HepG2 (cell line): ENCODE data around the gene MTOR. TPM values are rescaled to one million over a fixed set of nuclear protein-coding genes. Genes with fewer than 3 reads are reported as not detected.
A peak's percentile ranks its signal among the peaks of the same experiment; 100 is the strongest.

ENCODE experiments used
- FOXA1 ChIP-seq, 2 experiments: fragments of 450-650 bp in 1 of 2; sonication (generic) in 1 of 2; formaldehyde crosslinking in 1 of 2; IDR thresholded peaks; 2 replicates each; pipeline versions ENCODE4 v1.4.0 to v1.6.1; 2016 to 2020; ENCODE audit warnings: missing genetic modification reagents in 1 of 2
- GATAD1 ChIP-seq: IDR thresholded peaks from 2 replicates; pipeline ENCODE4 v1.6.1; 2016; ENCODE audit warnings: missing genetic modification reagents, missing compliant biosample characterization
- HNRNPLL ChIP-seq: fragments of 200-400 bp; formaldehyde crosslinking; IDR thresholded peaks from 2 replicates; pipeline ENCODE4 v1.6.1; 2017; ENCODE audit warnings: mild to moderate bottlenecking, low read depth, low read length; ENCODE audit not compliant: poor library complexity, severe bottlenecking
- KLF13 ChIP-seq: sonication (generic); formaldehyde crosslinking; IDR thresholded peaks from 2 replicates; pipeline ENCODE4 v1.4.0; 2020; ENCODE audit warnings: mild to moderate bottlenecking, missing genetic modification reagents
- KMT2A ChIP-seq: sonication (generic); formaldehyde crosslinking; IDR thresholded peaks from 2 replicates; pipeline ENCODE4 v1.4.0; 2020; ENCODE audit warnings: missing genetic modification reagents
- PLRG1 ChIP-seq: fragments of 450-650 bp; conservative IDR thresholded peaks from 2 replicates; pipeline ENCODE4 v1.6.1; 2016
- PRMT3 ChIP-seq: sonication (generic); formaldehyde crosslinking; IDR thresholded peaks from 2 replicates; pipeline ENCODE4 v1.8.1; 2022; ENCODE audit warnings: low read depth, mild to moderate bottlenecking, moderate library complexity, missing genetic modification reagents, borderline replicate concordance
- REPIN1 ChIP-seq: sonication (generic); formaldehyde crosslinking; IDR thresholded peaks from 2 replicates; pipeline ENCODE4 v1.8.0; 2022; ENCODE audit warnings: missing genetic modification reagents, low read depth, mild to moderate bottlenecking, borderline replicate concordance
- ZNF136 ChIP-seq: sonication (generic); formaldehyde crosslinking; IDR thresholded peaks from 2 replicates; pipeline ENCODE4 v1.8.1; 2022; ENCODE audit warnings: low read depth, mild to moderate bottlenecking, moderate library complexity, missing genetic modification reagents
- ZNF143 ChIP-seq: sonication (generic); formaldehyde crosslinking; IDR thresholded peaks from 2 replicates; pipeline ENCODE4 v1.4.0; 2020; ENCODE audit warnings: missing genetic modification reagents
- ZNF160 ChIP-seq: sonication (generic); formaldehyde crosslinking; IDR thresholded peaks from 2 replicates; pipeline ENCODE4 v1.8.0; 2022; ENCODE audit warnings: mild to moderate bottlenecking, inconsistent platforms, missing genetic modification reagents
- ZNF292 ChIP-seq: sonication (generic); formaldehyde crosslinking; IDR thresholded peaks from 2 replicates; pipeline ENCODE4 v1.8.1; 2022; ENCODE audit warnings: mild to moderate bottlenecking, low read depth, missing genetic modification reagents, borderline replicate concordance
- ZNF883 ChIP-seq: sonication (generic); formaldehyde crosslinking; IDR thresholded peaks from 2 replicates; pipeline ENCODE4 v1.5.1; 2020; ENCODE audit warnings: mild to moderate bottlenecking, missing genetic modification reagents; ENCODE audit errors: not compliant biosample characterization
- ZSCAN21 ChIP-seq: sonication (generic); formaldehyde crosslinking; IDR thresholded peaks from 2 replicates; pipeline ENCODE4 v1.8.0; 2022; ENCODE audit warnings: mild to moderate bottlenecking, missing genetic modification reagents, moderate library complexity, borderline replicate concordance
- polyA plus RNA-seq, 8 experiments: library from polyadenylated mRNA; depleted of rRNA in 3 of 8; stranded (reverse) in 7 of 8; unstranded in 1 of 8; fragments of >200 nt; fragmentation: Illumina TruSeq in 4 of 8; extraction: Trizol in 4 of 8; gene quantifications; 2 replicates each; pipeline versions ENCODE4 v1.2.1 to v1.2.3, GENCODE V29; 2011 to 2016; ENCODE audit warnings: low read depth in 4 of 8, missing spikeins in 1 of 8, mixed read lengths in 1 of 8; ENCODE audit not compliant: insufficient read depth in 1 of 8
- total RNA-seq, 5 experiments: library from RNA; depleted of rRNA; stranded (reverse); fragments of >200 nt; fragmentation: Illumina TruSeq; extraction: Trizol; gene quantifications; 2 replicates each; pipeline ENCODE4 v1.2.3, GENCODE V29; 2016; ENCODE audit warnings: low read depth in 1 of 5
- TF ChIP-seq, protein P1 (sequence below): sonication (generic); formaldehyde crosslinking; IDR thresholded peaks from 2 replicates; pipeline ENCODE4 v1.8.1; 2022; ENCODE audit warnings: mild to moderate bottlenecking, missing genetic modification reagents
- TF ChIP-seq, protein P2 (sequence below): IDR thresholded peaks from 2 replicates; pipeline ENCODE4 v1.6.1; 2016
- TF ChIP-seq, protein P3 (sequence below): sonication (generic); formaldehyde crosslinking; IDR thresholded peaks from 2 replicates; pipeline ENCODE4 v1.8.0; 2022; ENCODE audit warnings: mild to moderate bottlenecking, missing genetic modification reagents, moderate library complexity
- TF ChIP-seq, protein P4 (sequence below): sonication (generic); formaldehyde crosslinking; IDR thresholded peaks from 2 replicates; pipeline ENCODE4 v1.5.0; 2020; ENCODE audit warnings: mild to moderate bottlenecking, missing genetic modification reagents
- TF ChIP-seq, protein P5 (sequence below): sonication (generic); formaldehyde crosslinking; IDR thresholded peaks from 2 replicates; pipeline ENCODE4 v1.4.0; 2020; ENCODE audit warnings: mild to moderate bottlenecking, missing genetic modification reagents

MTOR gene
- total and polyA plus RNA-seq, 2 of the 13 experiments (the other 11 are each of a cell fraction or from before 2014, with no cell fraction given) = 24.6 to 34.6 TPM

DNA sequence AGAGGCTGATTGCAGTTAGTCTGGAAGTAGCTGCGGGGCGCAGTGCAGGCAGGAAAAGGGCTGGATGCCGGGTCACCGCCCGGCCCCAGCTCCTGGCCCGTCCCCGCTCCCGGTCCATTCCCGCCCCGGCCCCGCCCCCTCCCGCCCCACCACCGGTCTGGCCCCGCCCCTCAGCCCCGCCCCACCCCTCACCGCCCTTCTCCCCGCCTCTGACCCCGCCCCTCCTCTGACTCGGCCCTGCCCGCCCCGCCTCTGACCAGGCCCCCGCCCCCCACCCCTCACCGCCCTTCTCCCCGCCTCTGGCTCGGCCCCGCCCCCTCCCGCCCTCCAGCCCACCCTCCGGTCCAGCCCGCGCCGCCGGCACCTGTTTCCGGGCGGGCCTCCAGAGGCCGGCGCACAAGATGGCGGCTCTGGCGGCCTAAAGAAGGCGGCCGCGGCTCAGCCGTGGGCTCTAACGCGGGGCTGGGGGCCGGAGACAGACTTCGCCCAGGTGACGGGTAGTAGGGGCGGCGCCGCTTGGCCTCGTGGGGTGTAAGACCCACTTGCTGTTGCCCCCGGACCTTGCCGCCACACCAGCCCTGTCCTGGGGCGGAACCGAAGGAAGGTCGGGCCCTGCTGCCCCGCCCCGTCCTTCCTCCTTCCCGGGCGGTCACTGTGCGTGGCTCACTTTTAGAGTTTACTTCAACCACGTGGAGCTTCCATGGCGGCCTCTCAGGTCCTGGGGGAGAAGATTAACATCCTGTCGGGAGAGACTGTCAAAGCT lies 10.7 kb upstream of the MTOR start, which contains the start of gene UBIAD1 (continued):
- TF ChIP-seq, protein P1, sequence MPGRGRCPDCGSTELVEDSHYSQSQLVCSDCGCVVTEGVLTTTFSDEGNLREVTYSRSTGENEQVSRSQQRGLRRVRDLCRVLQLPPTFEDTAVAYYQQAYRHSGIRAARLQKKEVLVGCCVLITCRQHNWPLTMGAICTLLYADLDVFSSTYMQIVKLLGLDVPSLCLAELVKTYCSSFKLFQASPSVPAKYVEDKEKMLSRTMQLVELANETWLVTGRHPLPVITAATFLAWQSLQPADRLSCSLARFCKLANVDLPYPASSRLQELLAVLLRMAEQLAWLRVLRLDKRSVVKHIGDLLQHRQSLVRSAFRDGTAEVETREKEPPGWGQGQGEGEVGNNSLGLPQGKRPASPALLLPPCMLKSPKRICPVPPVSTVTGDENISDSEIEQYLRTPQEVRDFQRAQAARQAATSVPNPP (CRISPR knock-in tag) = peak; percentile 70; the same call in 1 of the 2 replicates
- no peak for TF ChIP-seq HNRNPLL
- TF ChIP-seq ZNF292 (CRISPR knock-in tag) = 0 out of 2 replicates have a peak, but pooled peaks have one; percentile 14
- no peak for TF ChIP-seq KLF13 (CRISPR knock-in tag)
- TF ChIP-seq FOXA1 (IDR thresholded peaks at IDR 0.05) = no peak
- TF ChIP-seq FOXA1 (CRISPR knock-in tag; IDR thresholded peaks at IDR 0.05) = no peak
- TF ChIP-seq, protein P2, sequence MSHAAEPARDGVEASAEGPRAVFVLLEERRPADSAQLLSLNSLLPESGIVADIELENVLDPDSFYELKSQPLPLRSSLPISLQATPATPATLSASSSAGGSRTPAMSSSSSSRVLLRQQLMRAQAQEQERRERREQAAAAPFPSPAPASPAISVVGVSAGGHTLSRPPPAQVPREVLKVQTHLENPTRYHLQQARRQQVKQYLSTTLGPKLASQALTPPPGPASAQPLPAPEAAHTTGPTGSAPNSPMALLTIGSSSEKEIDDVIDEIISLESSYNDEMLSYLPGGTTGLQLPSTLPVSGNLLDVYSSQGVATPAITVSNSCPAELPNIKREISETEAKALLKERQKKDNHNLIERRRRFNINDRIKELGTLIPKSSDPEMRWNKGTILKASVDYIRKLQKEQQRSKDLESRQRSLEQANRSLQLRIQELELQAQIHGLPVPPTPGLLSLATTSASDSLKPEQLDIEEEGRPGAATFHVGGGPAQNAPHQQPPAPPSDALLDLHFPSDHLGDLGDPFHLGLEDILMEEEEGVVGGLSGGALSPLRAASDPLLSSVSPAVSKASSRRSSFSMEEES (CRISPR knock-in tag) = peak; percentile 17; the same call in 1 of the 2 replicates
- no peak for TF ChIP-seq ZNF136 (CRISPR knock-in tag)
- TF ChIP-seq KMT2A = no peak
- 0 out of 2 replicates have a peak, but pooled peaks have one; percentile 20 for TF ChIP-seq ZNF143
- peak; percentile 91 for TF ChIP-seq GATAD1
- peak; percentile 58 for TF ChIP-seq ZNF883 (CRISPR knock-in tag)
- TF ChIP-seq, protein P3, sequence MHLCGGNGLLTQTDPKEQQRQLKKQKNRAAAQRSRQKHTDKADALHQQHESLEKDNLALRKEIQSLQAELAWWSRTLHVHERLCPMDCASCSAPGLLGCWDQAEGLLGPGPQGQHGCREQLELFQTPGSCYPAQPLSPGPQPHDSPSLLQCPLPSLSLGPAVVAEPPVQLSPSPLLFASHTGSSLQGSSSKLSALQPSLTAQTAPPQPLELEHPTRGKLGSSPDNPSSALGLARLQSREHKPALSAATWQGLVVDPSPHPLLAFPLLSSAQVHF (CRISPR knock-in tag) = no peak
- TF ChIP-seq, protein P4, sequence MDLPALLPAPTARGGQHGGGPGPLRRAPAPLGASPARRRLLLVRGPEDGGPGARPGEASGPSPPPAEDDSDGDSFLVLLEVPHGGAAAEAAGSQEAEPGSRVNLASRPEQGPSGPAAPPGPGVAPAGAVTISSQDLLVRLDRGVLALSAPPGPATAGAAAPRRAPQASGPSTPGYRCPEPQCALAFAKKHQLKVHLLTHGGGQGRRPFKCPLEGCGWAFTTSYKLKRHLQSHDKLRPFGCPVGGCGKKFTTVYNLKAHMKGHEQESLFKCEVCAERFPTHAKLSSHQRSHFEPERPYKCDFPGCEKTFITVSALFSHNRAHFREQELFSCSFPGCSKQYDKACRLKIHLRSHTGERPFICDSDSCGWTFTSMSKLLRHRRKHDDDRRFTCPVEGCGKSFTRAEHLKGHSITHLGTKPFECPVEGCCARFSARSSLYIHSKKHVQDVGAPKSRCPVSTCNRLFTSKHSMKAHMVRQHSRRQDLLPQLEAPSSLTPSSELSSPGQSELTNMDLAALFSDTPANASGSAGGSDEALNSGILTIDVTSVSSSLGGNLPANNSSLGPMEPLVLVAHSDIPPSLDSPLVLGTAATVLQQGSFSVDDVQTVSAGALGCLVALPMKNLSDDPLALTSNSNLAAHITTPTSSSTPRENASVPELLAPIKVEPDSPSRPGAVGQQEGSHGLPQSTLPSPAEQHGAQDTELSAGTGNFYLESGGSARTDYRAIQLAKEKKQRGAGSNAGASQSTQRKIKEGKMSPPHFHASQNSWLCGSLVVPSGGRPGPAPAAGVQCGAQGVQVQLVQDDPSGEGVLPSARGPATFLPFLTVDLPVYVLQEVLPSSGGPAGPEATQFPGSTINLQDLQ (CRISPR knock-in tag) = no peak
- TF ChIP-seq PLRG1 = no peak
- TF ChIP-seq REPIN1 = peak; percentile 91
- TF ChIP-seq, protein P5, sequence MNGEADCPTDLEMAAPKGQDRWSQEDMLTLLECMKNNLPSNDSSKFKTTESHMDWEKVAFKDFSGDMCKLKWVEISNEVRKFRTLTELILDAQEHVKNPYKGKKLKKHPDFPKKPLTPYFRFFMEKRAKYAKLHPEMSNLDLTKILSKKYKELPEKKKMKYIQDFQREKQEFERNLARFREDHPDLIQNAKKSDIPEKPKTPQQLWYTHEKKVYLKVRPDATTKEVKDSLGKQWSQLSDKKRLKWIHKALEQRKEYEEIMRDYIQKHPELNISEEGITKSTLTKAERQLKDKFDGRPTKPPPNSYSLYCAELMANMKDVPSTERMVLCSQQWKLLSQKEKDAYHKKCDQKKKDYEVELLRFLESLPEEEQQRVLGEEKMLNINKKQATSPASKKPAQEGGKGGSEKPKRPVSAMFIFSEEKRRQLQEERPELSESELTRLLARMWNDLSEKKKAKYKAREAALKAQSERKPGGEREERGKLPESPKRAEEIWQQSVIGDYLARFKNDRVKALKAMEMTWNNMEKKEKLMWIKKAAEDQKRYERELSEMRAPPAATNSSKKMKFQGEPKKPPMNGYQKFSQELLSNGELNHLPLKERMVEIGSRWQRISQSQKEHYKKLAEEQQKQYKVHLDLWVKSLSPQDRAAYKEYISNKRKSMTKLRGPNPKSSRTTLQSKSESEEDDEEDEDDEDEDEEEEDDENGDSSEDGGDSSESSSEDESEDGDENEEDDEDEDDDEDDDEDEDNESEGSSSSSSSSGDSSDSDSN (CRISPR knock-in tag) = peak; percentile 93
- TF ChIP-seq ZNF160 = peak; percentile 47; the same call in 1 of the 2 replicates
- peak; percentile 82 for TF ChIP-seq ZSCAN21 (CRISPR knock-in tag)
- TF ChIP-seq PRMT3 (CRISPR knock-in tag) = no peak
